Kidney epithelial cell (primary cell): ENCODE results near the gene GIPC1. TPM values are rescaled to one million over a fixed set of nuclear protein-coding genes. Genes with fewer than 3 reads are reported as not detected.
"Not testable (repeated sequence)": the region's sequence is repeated elsewhere in the genome, so short reads cannot be mapped to it uniquely, and the experiment has no call there.

Source experiments
- DNase-seq: peaks from one replicate; pipeline ENCODE4 v3.0.0-alpha.2; 2010; ENCODE audit warnings: low read depth
- H3K27me3 ChIP-seq: 2 replicates; pipeline ENCODE4 v1.6.0; 2011; ENCODE audit warnings: low read length; ENCODE audit not compliant: control insufficient read depth, insufficient read depth
- H3K36me3 ChIP-seq: 2 replicates; pipeline ENCODE4 v1.5.1; 2011; ENCODE audit warnings: low read length; ENCODE audit not compliant: control insufficient read depth, insufficient read depth
- H3K4me3 ChIP-seq: 2 replicates; pipeline ENCODE4 v1.5.1; 2011; ENCODE audit warnings: low read depth, mild to moderate bottlenecking, control low read depth, low read length
- CTCF ChIP-seq: IDR thresholded peaks from 2 replicates; pipeline ENCODE4 v1.5.1; 2011; ENCODE audit warnings: mild to moderate bottlenecking, moderate library complexity, low read length, control low read depth, inconsistent platforms; ENCODE audit not compliant: insufficient read depth, poor library complexity, severe bottlenecking
- total RNA-seq: library from RNA; depleted of rRNA; stranded (reverse); fragments of >200 nt; gene quantifications from 2 replicates; pipeline ENCODE4 v1.2.3, GENCODE V29; 2015

Gene GIPC1
- total RNA-seq, 1 donor from 2014 or later = 188 TPM

GRCh38 chr19:14463747-14464146 is 32.2 kb downstream of the GIPC1 start:
- Histone ChIP-seq H3K4me3 (no peak overlapping the region), H3K36me3 (peaks cover 1% of the 10 kb centered on the region), H3K27me3 (no peaks in the 10 kb centered on the region)
- no peak for TF ChIP-seq CTCF
- DNase-seq = no peak

- H3K27me3 ChIP-seq, DNase-seq, H3K4me3 ChIP-seq, H3K36me3 ChIP-seq: not testable (repeated sequence)
These were observed 33.5 kb downstream of the GIPC1 start for GRCh38 chr19:14462401-14462800.

DNA sequence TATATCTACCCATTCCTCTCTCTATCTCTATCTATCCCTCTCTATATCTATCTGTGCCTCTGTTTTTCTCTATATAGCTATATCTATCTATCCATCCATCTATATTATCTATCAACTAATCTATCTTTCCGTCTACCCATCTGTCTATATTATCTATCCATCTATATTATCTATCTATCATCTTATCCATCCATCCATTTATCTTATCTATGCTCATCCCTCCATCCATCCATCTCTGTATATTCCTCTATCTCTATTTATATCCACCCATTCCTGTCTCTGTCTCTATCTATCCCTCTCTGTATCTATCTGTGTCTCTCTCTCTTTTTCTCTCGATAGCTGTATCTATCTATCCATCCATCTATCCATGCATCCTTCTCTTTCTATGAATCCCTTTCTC is 35.0 kb downstream of the GIPC1 start:
- no peak for TF ChIP-seq CTCF
- DNase-seq = no peak
- no peaks in the 10 kb centered on the region for H3K36me3 ChIP-seq

GRCh38 chr19:14459703-14460102 is 36.2 kb downstream of the GIPC1 start:
- no peak for TF ChIP-seq CTCF
- Histone ChIP-seq H3K27me3 (no peaks in the 10 kb centered on the region), H3K36me3 (no peaks in the 10 kb centered on the region), H3K4me3 (no peak overlapping the region)
- no peak for DNase-seq

More for the DNA sequence above, 35.0 kb downstream of the GIPC1 start:
- H3K27me3 ChIP-seq = no peaks in the 10 kb centered on the region
- H3K4me3 ChIP-seq = no peak overlapping the region

GRCh38 chr19:14452303-14452702 is 43.6 kb downstream of the GIPC1 start:
- H3K36me3 ChIP-seq = not testable (repeated sequence)

DNA sequence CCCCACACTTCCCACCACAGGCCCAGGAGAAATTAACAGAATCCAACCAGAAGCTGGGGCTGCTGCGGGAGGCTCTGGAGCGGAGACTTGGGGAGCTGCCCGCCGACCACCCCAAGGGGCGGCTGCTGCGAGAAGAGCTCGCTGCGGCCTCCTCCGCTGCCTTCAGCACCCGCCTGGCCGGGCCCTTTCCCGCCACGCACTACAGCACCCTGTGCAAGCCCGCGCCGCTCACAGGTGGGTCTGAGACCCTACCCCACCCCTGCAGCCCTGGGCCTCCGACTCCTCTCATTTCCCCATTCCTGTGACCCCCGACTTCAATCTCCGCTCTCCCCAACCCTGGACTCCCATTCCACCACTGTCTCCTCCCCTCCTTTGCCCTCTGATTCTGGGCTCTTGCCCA is 45.1 kb downstream of the GIPC1 start:
- H3K27me3 ChIP-seq = no peaks in the 10 kb centered on the region
- DNase-seq = no peak
- no peak for TF ChIP-seq CTCF
- no peak overlapping the region for H3K4me3 ChIP-seq
- H3K36me3 ChIP-seq = peaks cover 8% of the 10 kb centered on the region

More at GRCh38 chr19:14452303-14452702, 43.6 kb downstream of the GIPC1 start:
- not testable (repeated sequence) for H3K27me3 ChIP-seq, H3K4me3 ChIP-seq, DNase-seq

- no peak for TF ChIP-seq CTCF
- no peaks in the 10 kb centered on the region for H3K27me3 ChIP-seq
- H3K4me3 ChIP-seq = no peak overlapping the region
- DNase-seq = no peak
- H3K36me3 ChIP-seq = peaks cover 8% of the 10 kb centered on the region
These were observed 45.6 kb downstream of the GIPC1 start for GRCh38 chr19:14450168-14450874.
